HEK293T (cell line): ENCODE measurements around the gene KCNQ2.

Experiments
- CTCF ChIA-PET: fragments of 350-600 bp; formaldehyde crosslinking; extraction: SDS; loops from one replicate; lab custom pipeline; 2021; ENCODE audit warnings: antibody characterized with exemption, inconsistent platforms; lab: Yijun Ruan, JAX
- POLR2A ChIA-PET: fragments of 350-600 bp; formaldehyde crosslinking; extraction: SDS; loops from one replicate; lab custom pipeline; 2020; ENCODE audit warnings: antibody characterized with exemption, inconsistent platforms; lab: Yijun Ruan, JAX
- DNase-seq: peaks from one replicate; pipeline ENCODE4 v3.0.0; 2012; ENCODE audit warnings: mixed read lengths; ENCODE audit errors: extremely low spot score
- ARNT ChIP-seq: fragments of 450-650 bp; IDR thresholded peaks from 2 replicates; pipeline ENCODE4 v1.6.1; 2017; ENCODE audit warnings: mild to moderate bottlenecking
- BHLHE40 ChIP-seq: fragments of 450-650 bp; IDR thresholded peaks from 2 replicates; pipeline ENCODE4 v1.6.1; 2016; ENCODE audit warnings: mild to moderate bottlenecking, moderate library complexity, borderline replicate concordance
- CTBP1 ChIP-seq: fragments of 450-650 bp; IDR thresholded peaks from 2 replicates; pipeline ENCODE4 v1.6.1; 2016; ENCODE audit warnings: borderline replicate concordance
- ELF4 ChIP-seq: fragments of 450-650 bp; IDR thresholded peaks from 2 replicates; pipeline ENCODE4 v1.6.1; 2017; ENCODE audit warnings: antibody characterized with exemption
- FOXA1 ChIP-seq: fragments of 450-650 bp; IDR thresholded peaks from 2 replicates; pipeline ENCODE4 v1.6.1; 2016; ENCODE audit warnings: mild to moderate bottlenecking
- FOXK2 ChIP-seq: fragments of 450-650 bp; IDR thresholded peaks from 2 replicates; pipeline ENCODE4 v1.6.1; 2016; ENCODE audit warnings: mild to moderate bottlenecking
- FOXM1 ChIP-seq: fragments of 450-650 bp; IDR thresholded peaks from 2 replicates; pipeline ENCODE4 v1.6.1; 2017; ENCODE audit warnings: mild to moderate bottlenecking, borderline replicate concordance
- HDGF ChIP-seq: fragments of 450-650 bp; IDR thresholded peaks from 2 replicates; pipeline ENCODE4 v1.6.1; 2017; ENCODE audit warnings: antibody characterized with exemption, borderline replicate concordance
- L3MBTL2 ChIP-seq: fragments of 450-650 bp; conservative IDR thresholded peaks from 2 replicates; pipeline ENCODE4 v1.6.1; 2016; ENCODE audit warnings: mild to moderate bottlenecking
- LEF1 ChIP-seq: fragments of 450-650 bp; IDR thresholded peaks from 2 replicates; pipeline ENCODE4 v1.6.1; 2017; ENCODE audit warnings: mild to moderate bottlenecking, borderline replicate concordance
- NFRKB ChIP-seq: fragments of 450-650 bp; IDR thresholded peaks from 2 replicates; pipeline ENCODE4 v1.6.1; 2016; ENCODE audit warnings: mild to moderate bottlenecking, moderate library complexity
- SP1 ChIP-seq: fragments of 450-650 bp; IDR thresholded peaks from 2 replicates; pipeline ENCODE4 v1.6.1; 2017
- SUZ12 ChIP-seq: fragments of 450-650 bp; IDR thresholded peaks from 2 replicates; pipeline ENCODE4 v1.6.1; 2016; ENCODE audit warnings: mild to moderate bottlenecking
- TARDBP ChIP-seq: fragments of 450-650 bp; IDR thresholded peaks from 2 replicates; pipeline ENCODE4 v1.6.1; 2016
- ZNF384 ChIP-seq: fragments of 450-650 bp; IDR thresholded peaks from 2 replicates; pipeline ENCODE4 v1.6.1; 2016
- TF ChIP-seq, protein P1 (sequence below): fragments of 450-650 bp; IDR thresholded peaks from 2 replicates; pipeline ENCODE4 v1.6.1; 2016

Gene KCNQ2

DNA sequence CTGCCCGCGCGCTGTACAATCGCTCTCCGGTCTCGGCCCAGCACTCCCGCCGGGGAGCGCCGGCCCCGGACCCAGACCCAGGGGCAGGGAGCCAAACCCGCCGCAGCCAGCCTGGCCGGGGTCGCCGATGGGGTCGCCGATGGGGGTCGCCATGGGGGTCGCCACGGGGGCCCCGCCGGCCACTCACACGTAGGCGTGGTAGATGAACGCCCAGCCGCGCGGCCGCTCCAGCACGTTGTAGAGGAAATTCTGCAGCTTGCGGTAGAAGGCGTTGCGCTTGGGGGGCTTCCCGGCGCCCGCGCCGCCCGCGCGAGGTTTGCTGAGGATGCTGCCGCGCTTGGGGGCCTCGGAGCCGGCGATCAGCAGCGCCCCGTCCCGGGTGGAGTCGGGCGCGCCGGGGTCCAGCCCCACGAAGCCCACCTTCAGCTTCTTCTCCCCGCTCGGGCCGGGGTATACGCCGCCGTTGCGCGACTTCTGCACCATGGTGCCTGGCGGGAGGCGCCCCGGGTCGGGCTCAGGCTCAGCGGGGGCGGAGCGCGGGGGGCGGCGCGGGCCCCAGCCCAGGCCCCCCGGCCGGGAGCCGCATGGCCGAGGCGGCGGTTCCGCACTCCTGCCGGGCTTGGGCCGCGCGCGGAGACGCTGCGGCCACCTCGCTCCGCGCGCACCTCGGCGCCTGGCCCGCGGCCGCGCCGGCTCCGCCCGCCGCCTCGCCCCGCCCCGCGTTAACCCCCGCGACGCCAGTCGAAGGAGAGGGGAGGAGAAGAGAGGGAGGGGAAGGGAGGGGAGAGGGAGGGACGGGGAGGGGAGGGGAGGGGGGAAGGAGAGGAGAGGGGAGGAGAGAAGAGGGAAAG is at the start of gene KCNQ2:
KCNQ2 (minus strand) TSS at position 675 of the 851 bp plus-strand sequence; CDS start at position 483, 192 bp downstream.
- ChIA-PET POLR2A (no interaction called here), CTCF (no interaction called here)
- peak; percentile 79 for DNase-seq

DNA sequence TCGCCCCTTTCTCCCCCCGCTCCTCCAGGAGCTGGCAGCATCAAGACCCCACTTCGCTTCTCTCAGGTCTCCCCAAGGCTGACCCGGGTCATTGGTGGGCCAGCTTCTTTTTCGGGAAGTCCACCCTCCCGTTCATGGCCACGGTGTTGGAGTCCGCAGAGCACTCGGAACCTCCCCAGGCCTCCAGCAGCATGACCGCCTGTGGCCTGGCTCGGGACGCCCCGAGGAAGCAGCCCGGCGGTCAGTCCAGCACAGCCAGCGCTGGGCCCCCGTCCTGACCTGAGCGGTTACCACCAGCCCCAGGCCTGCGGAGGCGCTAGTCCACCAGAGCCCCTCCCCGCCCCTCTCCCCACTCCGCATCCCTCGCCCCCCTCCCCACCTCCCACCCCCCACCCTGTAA is 49.1 kb upstream of the KCNQ2 start:
- ChIA-PET CTCF (interaction anchor here (0.7 to 1.9 kb wide), 3 partner anchors 16 to 458 kb away, joined by 3 to 5 read pairs (median 5); partner anchors contain the start of genes PTK6 and SAMD10), POLR2A (interaction anchor here (0.6 to 3.0 kb wide), 14 partner anchors 9 to 136 kb away, joined by 3 to 26 read pairs (median 4); partner anchors contain the start of genes HELZ2 and RTEL1)
- no peak for DNase-seq
- TF ChIP-seq SUZ12 (no peak), TARDBP (no peak)

More for the DNA sequence above, at the start of gene KCNQ2:
- TF ChIP-seq LEF1 (no peak), FOXA1 (no peak), ELF4 (no peak), FOXM1 (peak; percentile 37; the same call in 1 of the 2 replicates), NFRKB (no peak), BHLHE40 (no peak), SP1 (no peak)
- TF ChIP-seq, protein P1, sequence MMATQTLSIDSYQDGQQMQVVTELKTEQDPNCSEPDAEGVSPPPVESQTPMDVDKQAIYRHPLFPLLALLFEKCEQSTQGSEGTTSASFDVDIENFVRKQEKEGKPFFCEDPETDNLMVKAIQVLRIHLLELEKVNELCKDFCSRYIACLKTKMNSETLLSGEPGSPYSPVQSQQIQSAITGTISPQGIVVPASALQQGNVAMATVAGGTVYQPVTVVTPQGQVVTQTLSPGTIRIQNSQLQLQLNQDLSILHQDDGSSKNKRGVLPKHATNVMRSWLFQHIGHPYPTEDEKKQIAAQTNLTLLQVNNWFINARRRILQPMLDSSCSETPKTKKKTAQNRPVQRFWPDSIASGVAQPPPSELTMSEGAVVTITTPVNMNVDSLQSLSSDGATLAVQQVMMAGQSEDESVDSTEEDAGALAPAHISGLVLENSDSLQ: no peak

DNA sequence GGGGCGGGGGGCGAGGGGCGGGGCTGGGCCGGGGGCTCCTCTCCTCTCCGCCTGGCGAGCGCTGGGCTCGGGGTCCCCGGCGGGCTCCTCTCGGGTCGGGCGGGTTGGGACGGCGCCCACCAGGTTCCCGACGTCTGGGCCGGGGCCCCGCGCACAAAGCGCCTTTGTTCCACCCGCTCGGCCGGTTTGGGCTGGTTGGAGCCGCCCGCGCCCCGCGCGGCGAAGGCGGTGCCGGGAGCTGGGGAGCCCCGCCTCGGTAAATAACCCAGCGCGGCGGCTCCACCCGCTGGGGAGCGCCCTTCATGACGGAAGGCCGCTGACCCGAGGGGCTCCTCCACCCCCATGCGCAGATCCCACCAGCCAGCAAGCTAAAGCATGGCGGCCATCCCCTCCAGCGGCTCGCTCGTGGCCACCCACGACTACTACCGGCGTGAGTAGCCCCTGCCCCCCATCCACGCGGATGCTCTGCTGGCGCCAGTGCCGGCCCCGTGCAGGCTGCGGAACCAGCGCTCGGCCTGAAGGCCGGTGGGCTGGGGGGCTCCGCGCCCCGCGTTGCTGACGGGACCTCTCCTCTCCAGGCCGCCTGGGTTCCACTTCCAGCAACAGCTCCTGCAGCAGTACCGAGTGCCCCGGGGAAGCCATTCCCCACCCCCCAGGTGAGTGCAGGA is 48.6 kb upstream of the KCNQ2 start:
- POLR2A ChIA-PET: interaction anchor here (0.6 to 3.0 kb wide), 17 partner anchors 10 to 458 kb away, joined by 3 to 26 read pairs (median 4); partner anchors contain the start of genes RTEL1, SAMD10 and SRMS
- TF ChIP-seq NFRKB (no peak), FOXM1 (no peak), SP1 (no peak), ELF4 (no peak), TARDBP (no peak), FOXK2 (no peak), ARNT (no peak), HDGF (no peak), LEF1 (no peak), CTBP1 (no peak), BHLHE40 (no peak), ZNF384 (no peak), L3MBTL2 (no peak), SUZ12 (no peak)
- TF ChIP-seq, protein P1: no peak
- CTCF ChIA-PET: interaction anchor here (0.7 to 1.9 kb wide), 4 partner anchors 16 to 458 kb away, joined by 3 to 5 read pairs (median 4); partner anchors contain the start of genes PTK6 and SAMD10
- DNase-seq: no peak

DNA sequence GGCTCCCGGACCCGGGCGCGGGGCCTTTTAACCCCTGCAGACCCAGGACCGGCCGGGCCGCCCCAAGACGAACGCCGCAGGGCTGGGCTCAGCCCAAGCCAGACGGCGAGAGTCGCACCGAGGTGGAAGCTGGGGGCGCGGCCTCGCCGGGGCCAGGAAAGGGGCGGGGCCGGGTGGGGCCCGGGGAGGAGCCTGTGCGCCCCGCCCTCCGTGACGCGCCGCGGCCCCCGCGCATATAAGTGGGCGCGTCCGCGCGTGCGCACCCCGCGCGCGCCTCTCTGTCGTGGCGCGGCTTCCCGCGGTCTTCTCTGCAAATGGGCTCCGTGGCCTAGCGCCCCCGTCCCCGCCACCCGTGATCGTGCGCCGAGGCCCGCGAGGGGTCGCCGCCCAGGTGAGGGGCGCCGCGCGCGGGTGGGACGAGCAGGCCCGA is 48.1 kb upstream of the KCNQ2 start, which contains the start of gene PPDPF:
PPDPF (plus strand) TSS at position 262 of the 430 bp plus-strand sequence. CDS start 544 bp downstream, outside the sequence.
- DNase-seq: peak; percentile 98
- TF ChIP-seq BHLHE40 (no peak), LEF1 (no peak), TARDBP (no peak; the same call in 1 of the 2 replicates), FOXK2 (no peak), SP1 (no peak), HDGF (no peak), NFRKB (no peak), ELF4 (no peak), CTBP1 (no peak), ZNF384 (no peak), SUZ12 (no peak)
- TF ChIP-seq, protein P1: no peak

DNA sequence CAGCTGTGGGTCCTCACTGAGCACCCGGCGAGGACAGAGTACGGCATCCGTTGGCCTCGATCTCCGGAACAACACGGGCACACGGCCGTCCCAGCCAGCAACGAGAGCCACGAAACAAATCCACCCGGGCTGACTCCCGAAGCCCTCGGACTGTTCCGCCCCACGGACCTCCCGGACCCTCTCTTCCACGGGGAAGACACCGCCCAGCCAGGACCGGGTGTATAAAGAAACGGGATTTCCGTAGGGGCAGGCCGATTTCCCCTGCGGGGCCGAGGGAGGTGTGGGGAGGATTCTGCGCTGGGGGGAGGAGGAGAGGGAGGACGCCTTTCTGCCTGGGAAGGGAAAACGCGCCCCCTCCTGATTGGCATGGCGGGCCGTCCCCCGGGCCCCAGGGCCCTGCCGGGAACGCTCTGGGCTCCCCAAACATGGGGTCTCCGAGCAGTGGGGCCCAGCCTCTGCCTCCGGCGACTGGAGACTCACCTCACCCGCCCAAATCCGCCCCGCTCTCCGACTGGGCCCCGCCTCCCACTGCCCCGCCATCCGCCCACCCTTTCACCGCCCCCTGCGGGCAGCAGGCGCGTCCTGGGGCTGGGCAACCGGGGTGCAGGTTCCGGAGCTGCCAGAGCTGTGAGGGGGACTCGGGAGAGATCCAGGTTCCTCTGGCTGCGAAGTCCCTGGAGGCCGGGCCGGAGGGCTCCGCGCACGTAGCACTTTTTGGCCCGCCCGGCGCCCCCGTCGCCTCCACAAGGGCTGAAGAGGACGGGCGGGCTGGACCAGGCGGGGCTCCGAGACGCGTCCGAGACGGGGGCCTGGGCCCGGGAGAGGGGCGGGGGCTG is 47.4 kb upstream of the KCNQ2 start:
- DNase-seq: peak; percentile 62
- POLR2A ChIA-PET: interaction anchor here (0.9 to 3.0 kb wide), 6 partner anchors 11 to 460 kb away, joined by 3 to 26 read pairs (median 4); partner anchors contain the start of genes SAMD10 and SRMS
- TF ChIP-seq L3MBTL2 (peak; percentile 29; the same call in 1 of the 2 replicates), SUZ12 (no peak), ARNT (no peak)
- CTCF ChIA-PET: interaction anchor here (0.9 to 1.9 kb wide), 4 partner anchors 17 to 53 kb away, joined by 3 to 5 read pairs (median 4); partner anchors contain the start of gene PTK6

More for the DNA sequence above, 48.1 kb upstream of the KCNQ2 start, which contains the start of gene PPDPF:
- POLR2A ChIA-PET: interaction anchor here (0.6 to 3.0 kb wide), 14 partner anchors 10 to 459 kb away, joined by 3 to 26 read pairs (median 4); partner anchors contain the start of genes RTEL1, SAMD10 and SRMS
- CTCF ChIA-PET: interaction anchor here (1.2 to 1.9 kb wide), 3 partner anchors 17 to 53 kb away, joined by 4 to 5 read pairs (median 5); partner anchors contain the start of gene PTK6
